GM12864 (cell line): ENCODE results near the gene KRTAP10-9.

Experiments used
- DNase-seq: peaks from one replicate; pipeline ENCODE4 v3.0.0-alpha.2; 2011; ENCODE audit warnings: low read depth
- H3K4me3 ChIP-seq: 2 replicates; pipeline ENCODE4 v1.5.1; 2011; ENCODE audit warnings: mild to moderate bottlenecking, low read depth, low read length, control low read depth
- CTCF ChIP-seq: IDR thresholded peaks from 2 replicates; pipeline ENCODE4 v1.5.1; 2011; ENCODE audit warnings: low read depth, mild to moderate bottlenecking, moderate library complexity, low read length, control low read depth, inconsistent platforms; ENCODE audit errors: missing control alignments

The KRTAP10-9 gene

GRCh38 chr21:44649521-44650100, 22.7 kb downstream of the KRTAP10-9 start:
- TF ChIP-seq CTCF = no peak
- H3K4me3 ChIP-seq = no peak overlapping the region

GRCh38 chr21:44650265-44650972, 23.5 kb downstream of the KRTAP10-9 start:
- DNase-seq = no peak
- no peak overlapping the region for H3K4me3 ChIP-seq
- no peak for TF ChIP-seq CTCF

More at GRCh38 chr21:44649521-44650100, 22.7 kb downstream of the KRTAP10-9 start:
- DNase-seq = no peak

- no peak for TF ChIP-seq CTCF
- DNase-seq = no peak
- no peak overlapping the region for H3K4me3 ChIP-seq
Measured at GRCh38 chr21:44650973-44651675, 24.2 kb downstream of the KRTAP10-9 start.

- no peak for TF ChIP-seq CTCF
- DNase-seq = no peak
- no peak overlapping the region for H3K4me3 ChIP-seq
Measured at GRCh38 chr21:44653123-44653522, 26.2 kb downstream of the KRTAP10-9 start.

GRCh38 chr21:44653656-44654575, 27.0 kb downstream of the KRTAP10-9 start:
- H3K4me3 ChIP-seq = no peak overlapping the region
- no peak for DNase-seq
- no peak for TF ChIP-seq CTCF

- no peak for DNase-seq
- TF ChIP-seq CTCF = no peak
- H3K4me3 ChIP-seq = no peak within 1 kb of the TSS
Measured at GRCh38 chr21:44654576-44655175, 27.8 kb downstream of the KRTAP10-9 start, which contains the start of gene KRTAP12-4. KRTAP12-4 (minus strand) TSS chr21:44654659; CDS start chr21:44654614, 45 bp downstream.
